ENCODE results near the gene NUDT11.

The NUDT11 gene

DNA sequence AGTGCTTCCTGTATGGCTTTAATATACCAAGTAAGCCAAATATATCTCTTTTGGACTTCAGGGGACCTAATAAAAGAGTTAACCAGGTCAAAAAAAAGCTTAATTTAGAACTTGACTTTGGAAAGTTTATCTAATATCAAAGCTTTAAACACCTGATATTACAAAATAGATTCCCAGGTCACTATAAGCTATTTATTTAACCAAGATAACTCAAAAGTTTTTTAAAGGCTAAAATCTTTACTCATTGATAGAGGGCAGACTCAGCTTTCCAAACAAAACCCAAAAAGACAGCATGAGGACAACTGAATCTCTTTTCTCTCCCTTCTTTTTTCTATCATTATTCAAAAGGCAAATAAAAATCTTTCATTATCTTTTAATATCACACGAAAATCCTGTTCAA lies 19.5 kb downstream of the NUDT11 start:
- TF ChIP-seq, protein P1, sequence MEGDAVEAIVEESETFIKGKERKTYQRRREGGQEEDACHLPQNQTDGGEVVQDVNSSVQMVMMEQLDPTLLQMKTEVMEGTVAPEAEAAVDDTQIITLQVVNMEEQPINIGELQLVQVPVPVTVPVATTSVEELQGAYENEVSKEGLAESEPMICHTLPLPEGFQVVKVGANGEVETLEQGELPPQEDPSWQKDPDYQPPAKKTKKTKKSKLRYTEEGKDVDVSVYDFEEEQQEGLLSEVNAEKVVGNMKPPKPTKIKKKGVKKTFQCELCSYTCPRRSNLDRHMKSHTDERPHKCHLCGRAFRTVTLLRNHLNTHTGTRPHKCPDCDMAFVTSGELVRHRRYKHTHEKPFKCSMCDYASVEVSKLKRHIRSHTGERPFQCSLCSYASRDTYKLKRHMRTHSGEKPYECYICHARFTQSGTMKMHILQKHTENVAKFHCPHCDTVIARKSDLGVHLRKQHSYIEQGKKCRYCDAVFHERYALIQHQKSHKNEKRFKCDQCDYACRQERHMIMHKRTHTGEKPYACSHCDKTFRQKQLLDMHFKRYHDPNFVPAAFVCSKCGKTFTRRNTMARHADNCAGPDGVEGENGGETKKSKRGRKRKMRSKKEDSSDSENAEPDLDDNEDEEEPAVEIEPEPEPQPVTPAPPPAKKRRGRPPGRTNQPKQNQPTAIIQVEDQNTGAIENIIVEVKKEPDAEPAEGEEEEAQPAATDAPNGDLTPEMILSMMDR (IDR thresholded peaks at IDR 0.05; ENCODE audit: control insufficient read depth, extremely low read depth, insufficient read depth), result no peak
- no peak for DNase-seq (ENCODE audit: low read depth)

GRCh38 chrX:51463322-51463721 lies 33.1 kb downstream of the NUDT11 start:
- DNase-seq (ENCODE audit: low read depth), result no peak
- TF ChIP-seq, protein P1 (IDR thresholded peaks at IDR 0.05; ENCODE audit: control insufficient read depth, extremely low read depth, insufficient read depth), result no peak
- no peak overlapping the region for H3K4me3 ChIP-seq (ENCODE audit: low read depth, low read length)

More for the DNA sequence above, 19.5 kb downstream of the NUDT11 start:
- H3K4me3 ChIP-seq (ENCODE audit: low read depth, low read length), result no peak overlapping the region

DNA sequence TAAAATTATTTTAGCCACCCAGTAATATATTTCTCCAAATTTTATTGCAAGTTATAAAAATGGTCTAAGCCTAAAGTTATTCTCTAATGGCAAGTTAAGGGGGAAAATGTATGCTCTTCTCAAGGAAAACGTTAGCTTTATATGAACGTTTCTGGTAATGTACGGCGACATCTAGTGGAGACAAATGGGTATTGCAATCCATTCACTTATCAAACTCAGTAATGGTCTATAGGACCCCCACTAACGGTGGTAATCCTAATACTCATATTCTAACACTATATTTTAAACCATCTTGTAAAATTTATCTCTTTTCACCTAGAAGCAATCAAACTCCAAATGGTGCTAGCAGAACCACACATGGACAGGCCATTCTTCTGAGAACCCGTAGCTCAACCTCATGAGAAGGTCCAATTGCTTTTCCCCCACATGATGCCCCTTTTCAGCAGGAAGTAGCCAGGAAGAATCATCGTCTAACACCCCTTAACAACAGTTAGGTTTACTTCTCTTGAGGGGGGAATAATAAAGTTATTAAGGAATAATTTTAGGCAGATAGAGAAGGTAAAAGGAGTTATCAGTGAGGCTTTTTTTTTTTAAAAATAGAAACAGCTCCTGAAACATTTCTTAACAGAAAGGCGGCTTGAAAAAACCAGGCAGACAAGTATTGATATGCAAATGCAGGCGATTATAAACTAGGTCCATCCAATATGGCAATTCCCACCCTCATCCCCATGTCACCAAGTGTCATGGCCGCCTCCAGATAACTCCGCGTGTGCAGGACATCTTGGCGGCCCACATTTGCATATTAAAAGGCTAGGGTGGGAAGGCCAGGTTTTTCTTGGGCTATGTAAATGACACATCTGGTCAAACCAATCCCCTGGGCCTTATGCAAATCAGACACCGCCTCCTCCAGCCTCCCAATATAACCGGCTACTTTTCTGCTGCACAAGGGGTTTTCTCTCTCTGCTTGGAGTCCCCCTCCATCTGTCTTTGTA lies 35.0 kb downstream of the NUDT11 start:
- no peak for DNase-seq (ENCODE audit: low read depth)
- TF ChIP-seq, protein P1 (IDR thresholded peaks at IDR 0.05; ENCODE audit: control insufficient read depth, extremely low read depth, insufficient read depth), result peak; percentile 65
- H3K4me3 ChIP-seq (ENCODE audit: low read depth, low read length), result no peak overlapping the region

DNA sequence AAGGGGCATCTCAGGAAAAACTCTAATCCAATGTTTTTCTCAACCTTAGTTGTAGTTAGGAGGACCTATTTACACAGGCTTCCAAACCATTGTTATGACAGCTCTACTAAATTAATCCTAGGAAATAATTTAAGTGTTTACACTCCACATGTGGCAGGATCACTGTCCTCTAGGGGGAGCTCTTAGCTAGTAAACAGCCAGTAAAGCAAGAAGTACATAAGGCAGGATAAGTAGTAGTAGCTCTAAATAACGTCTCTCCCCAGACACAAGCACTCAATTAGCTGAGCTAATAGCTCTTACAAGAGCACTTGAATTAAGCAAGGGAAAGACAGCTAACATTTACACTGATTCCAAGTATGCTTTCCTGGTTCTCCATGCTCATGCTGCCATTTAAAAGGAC lies 37.3 kb downstream of the NUDT11 start:
- no peak for DNase-seq (ENCODE audit: low read depth)
- H3K4me3 ChIP-seq (ENCODE audit: low read depth, low read length), result no peak overlapping the region
- TF ChIP-seq, protein P1 (IDR thresholded peaks at IDR 0.05; ENCODE audit: control insufficient read depth, extremely low read depth, insufficient read depth), result peak; percentile 46

- DNase-seq (ENCODE audit: low read depth), result no peak
- TF ChIP-seq, protein P1 (IDR thresholded peaks at IDR 0.05; ENCODE audit: control insufficient read depth, extremely low read depth, insufficient read depth), result peak; percentile 53
- H3K4me3 ChIP-seq (ENCODE audit: low read depth, low read length), result no peak overlapping the region
Observed at GRCh38 chrX:51456814-51457213, 39.6 kb downstream of the NUDT11 start.

GRCh38 chrX:51456246-51456645 lies 40.1 kb downstream of the NUDT11 start:
- no peak for DNase-seq (ENCODE audit: low read depth)
- TF ChIP-seq, protein P1 (IDR thresholded peaks at IDR 0.05; ENCODE audit: control insufficient read depth, extremely low read depth, insufficient read depth), result no peak
- H3K4me3 ChIP-seq (ENCODE audit: low read depth, low read length), result no peak overlapping the region
